HG03520 (cell line): ENCODE data around the gene PPM1H.
A peak's percentile ranks its signal among the peaks of the same experiment; 100 is the strongest.

Experiments
- ATAC-seq: cut with Tn5 transposase; IDR thresholded peaks from one replicate; pipeline ENCODE4 v1.9.1; 2021; ENCODE audit warnings: mild to moderate bottlenecking, moderate library complexity; ENCODE audit not compliant: unreplicated experiment

PPM1H gene

GRCh38 chr12:62801796-62802195 lies 133.2 kb downstream of the PPM1H start:
- no peak for ATAC-seq

GRCh38 chr12:62800707-62801400 lies 134.1 kb downstream of the PPM1H start:
- ATAC-seq = no peak

- peak; percentile 75 for ATAC-seq
Measured at GRCh38 chr12:62799766-62800406, 135.1 kb downstream of the PPM1H start.

- ATAC-seq = peak; percentile 83
Measured at GRCh38 chr12:62799126-62799736, 135.7 kb downstream of the PPM1H start.

GRCh38 chr12:62794218-62794583 lies 140.7 kb downstream of the PPM1H start:
- no peak for ATAC-seq

- ATAC-seq = peak; percentile 55
Measured at GRCh38 chr12:62793256-62794217, 141.4 kb downstream of the PPM1H start.

GRCh38 chr12:62792236-62792870 lies 142.6 kb downstream of the PPM1H start:
- ATAC-seq = no peak

- no peak for ATAC-seq
Measured at GRCh38 chr12:62789851-62790250, 145.1 kb downstream of the PPM1H start.

GRCh38 chr12:62787611-62788010 lies 147.3 kb downstream of the PPM1H start:
- ATAC-seq = no peak

GRCh38 chr12:62787023-62787422 lies 147.9 kb downstream of the PPM1H start:
- ATAC-seq = no peak

- ATAC-seq = no peak
Measured at GRCh38 chr12:62785941-62786559, 148.9 kb downstream of the PPM1H start.

- no peak for ATAC-seq
Measured at GRCh38 chr12:62784576-62784975, 150.4 kb downstream of the PPM1H start.

- ATAC-seq = no peak
Measured at GRCh38 chr12:62783881-62784280, 151.1 kb downstream of the PPM1H start.

- no peak for ATAC-seq
Measured at GRCh38 chr12:62781136-62781880, 153.6 kb downstream of the PPM1H start.

GRCh38 chr12:62779488-62779887 lies 155.5 kb downstream of the PPM1H start:
- ATAC-seq = no peak

- no peak for ATAC-seq
Measured at GRCh38 chr12:62778187-62778586, 156.8 kb downstream of the PPM1H start.

GRCh38 chr12:62776997-62777396 lies 158.0 kb downstream of the PPM1H start:
- ATAC-seq = no peak

GRCh38 chr12:62776575-62776974 lies 158.4 kb downstream of the PPM1H start:
- no peak for ATAC-seq

- no peak for ATAC-seq
Measured at GRCh38 chr12:62774794-62775193, 160.2 kb downstream of the PPM1H start.
